GM21825 (cell line): ENCODE results near the gene PPP1R9A.

Experiments
- ATAC-seq: cut with Tn5 transposase; IDR thresholded peaks from one replicate; pipeline ENCODE4 v1.9.1; 2021; ENCODE audit warnings: mild to moderate bottlenecking, moderate library complexity; ENCODE audit not compliant: unreplicated experiment

PPP1R9A gene

DNA sequence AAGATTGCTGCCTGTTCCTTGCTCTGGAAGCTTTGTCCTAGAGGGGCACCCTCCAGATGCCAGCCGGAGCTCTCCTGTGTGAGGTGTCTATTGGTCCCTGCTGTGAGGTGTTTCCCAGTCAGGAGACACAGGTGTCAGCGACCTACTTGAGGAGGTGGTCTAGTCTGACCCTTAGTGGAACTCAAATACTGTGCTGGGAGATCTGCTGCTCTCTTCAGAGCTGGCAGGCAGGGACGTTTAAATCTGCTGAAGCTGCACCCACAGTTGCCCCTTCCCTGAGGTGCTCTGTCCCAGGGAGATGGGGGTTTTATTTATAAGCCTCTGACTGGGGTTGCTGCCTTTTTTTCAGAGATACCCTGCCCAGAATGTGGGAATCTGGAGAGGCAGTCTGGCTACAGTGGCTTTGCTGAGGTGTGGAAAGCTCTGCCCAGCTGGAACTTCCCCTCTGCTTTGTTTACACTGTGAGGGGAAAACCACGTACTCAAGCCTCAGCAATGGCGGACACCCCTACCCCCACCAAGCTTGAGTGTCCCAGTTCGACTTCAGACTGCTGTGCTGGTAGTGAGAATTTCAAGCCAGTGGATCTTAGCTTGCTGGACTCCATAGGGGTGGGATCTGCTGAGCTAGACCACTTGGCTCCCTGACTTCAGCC lies 119.2 kb downstream of the PPP1R9A start:
- ATAC-seq = no peak

DNA sequence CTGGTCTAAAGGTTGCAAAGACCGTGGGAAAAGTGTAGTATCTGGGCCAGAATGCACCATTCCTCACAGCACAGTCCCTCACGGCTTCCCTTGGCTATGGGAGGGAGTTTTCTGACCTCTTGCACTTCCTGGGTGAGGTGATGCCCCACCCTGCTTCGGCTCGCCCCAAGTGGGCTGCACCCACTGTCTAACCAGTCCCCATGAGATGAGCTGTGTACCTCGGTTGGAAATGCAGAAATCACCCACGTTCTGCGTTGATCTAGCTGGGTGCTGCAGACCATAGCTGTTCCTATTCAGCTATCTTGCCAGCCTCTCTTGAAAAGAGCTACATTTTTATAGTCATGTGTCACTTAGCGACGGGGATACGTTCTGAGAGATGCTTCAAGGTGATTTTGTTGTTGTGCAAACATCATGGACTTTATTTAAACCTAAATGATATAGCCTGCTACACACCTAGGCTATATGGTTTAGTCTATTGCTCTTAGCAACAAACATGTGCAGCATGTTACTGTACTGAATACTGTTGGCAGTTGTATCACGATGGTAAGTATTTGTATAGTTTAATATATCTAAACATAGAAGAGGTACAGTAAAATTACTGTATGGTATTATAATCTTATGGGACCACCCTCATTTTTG lies 120.0 kb downstream of the PPP1R9A start:
- ATAC-seq = no peak

DNA sequence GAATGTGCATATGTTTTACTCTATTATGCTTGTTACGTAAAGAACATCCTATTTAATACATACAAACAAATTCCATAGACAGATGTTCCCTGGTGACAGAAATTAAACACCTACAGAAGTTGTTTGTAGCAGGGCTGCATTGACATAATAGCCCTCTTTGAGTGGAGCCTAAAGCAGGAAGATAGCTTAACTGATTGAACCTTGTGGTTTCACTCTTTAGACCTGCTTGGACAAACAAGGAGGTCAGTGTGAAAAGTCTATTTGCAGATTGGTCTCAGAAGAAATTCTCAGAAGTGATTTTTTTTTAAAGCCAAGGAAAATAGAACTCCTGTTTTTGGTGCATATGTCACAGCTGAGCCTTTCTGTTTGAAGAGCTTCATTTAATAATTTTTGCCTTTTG lies 121.3 kb downstream of the PPP1R9A start:
- ATAC-seq = no peak

DNA sequence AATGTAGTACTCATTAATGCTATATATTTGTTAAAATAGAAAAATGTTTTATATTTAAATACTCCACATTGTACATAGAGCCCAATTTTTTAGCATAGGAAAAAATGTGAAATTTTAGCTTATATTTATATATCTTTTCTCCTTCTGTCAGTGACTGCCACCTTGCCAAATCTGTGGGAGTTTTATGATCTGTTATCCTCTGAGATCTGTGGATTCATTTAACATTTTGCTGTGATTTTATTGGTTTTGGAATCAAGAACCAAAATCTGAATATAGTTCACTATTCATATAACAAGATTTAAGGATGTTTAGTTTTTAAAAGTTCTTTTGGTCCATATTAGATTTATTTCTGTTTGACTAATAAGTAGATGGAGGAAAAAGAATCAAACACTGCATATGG lies 127.9 kb downstream of the PPP1R9A start:
- ATAC-seq = no peak

DNA sequence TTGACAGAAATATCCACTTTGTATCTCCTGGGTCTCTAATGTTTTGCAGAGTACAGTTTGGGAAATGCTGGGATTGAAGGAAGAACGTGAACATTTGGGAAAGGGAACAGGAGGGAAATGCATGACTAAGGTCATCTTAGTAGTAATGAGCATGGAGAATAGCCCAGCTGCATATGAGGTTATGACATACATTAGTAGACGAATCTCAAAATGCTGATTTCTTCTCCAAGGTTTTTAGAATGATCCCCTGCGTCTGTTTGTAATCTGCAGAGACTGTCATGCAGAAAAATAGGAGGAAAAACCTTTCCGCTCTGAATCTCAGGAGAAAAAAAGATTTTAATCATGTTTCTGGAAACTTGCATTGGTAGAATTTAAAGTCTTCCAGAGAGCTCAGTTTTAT lies 133.6 kb downstream of the PPP1R9A start:
- ATAC-seq = no peak

DNA sequence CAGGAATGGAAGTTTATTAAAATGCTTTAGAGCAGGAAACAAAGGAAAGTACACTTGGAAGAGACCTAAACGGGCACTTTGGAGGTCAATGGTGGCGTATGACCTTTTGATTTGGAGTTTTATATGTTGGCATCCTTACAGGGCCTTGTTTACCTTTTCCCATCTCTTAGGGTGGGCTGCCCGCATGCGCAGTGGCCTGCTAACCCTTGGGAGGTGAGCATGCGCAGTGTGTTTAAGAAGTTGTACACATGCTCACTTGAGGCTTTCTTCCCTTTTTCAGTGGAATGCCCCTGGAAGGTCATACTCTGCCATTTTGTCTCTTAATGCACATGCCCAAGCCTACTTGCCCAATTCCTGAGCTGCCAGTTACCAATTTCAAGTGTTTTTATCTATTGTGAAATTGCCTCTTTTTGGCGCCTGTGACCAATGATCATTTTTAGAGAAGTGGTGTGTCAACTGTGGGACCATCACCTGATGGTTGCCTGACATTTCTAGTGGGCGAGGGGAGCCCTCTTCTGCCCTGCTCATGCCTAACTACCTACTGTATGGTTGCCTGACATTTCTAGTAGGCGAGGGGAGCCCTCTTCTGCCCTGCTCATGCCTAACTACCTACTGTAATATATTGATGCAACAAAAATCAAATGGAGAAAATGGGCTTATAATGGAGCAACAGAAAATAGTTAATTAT lies 138.0 kb downstream of the PPP1R9A start:
- ATAC-seq = no peak

DNA sequence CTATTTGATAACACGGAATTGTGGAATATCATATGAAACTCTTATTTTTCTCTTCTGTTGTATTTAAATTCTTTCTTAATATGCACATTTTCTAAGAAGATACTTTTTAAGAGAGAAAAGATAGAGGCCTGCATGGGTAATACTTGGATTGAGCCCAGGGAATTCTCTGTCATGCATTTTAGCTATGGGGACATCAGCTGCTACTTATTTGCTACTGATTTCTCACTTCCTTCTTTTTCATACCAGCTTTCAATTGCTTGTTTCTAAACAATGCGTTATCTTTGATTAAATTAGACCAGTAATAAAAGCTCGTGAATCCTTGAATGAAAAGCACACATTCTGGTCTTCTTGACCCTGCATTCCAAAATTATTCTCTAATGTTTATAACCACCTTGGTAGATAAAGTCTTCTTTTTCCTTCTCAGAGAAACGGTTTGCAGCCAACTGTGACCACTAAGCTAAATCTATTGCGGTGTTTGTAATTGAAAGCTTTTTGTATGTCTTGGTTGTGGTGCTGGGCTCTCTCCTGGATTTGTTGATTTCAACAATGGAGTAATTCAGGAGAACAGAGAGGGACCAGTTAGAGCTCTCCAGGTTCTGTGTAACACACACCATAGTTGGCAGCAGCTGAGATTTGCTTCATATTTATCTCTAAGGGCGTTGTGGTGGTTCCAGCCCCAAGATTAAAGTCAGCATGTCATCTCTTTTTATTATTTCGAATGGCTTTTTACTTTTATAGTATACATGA lies 139.3 kb downstream of the PPP1R9A start:
- ATAC-seq = no peak

DNA sequence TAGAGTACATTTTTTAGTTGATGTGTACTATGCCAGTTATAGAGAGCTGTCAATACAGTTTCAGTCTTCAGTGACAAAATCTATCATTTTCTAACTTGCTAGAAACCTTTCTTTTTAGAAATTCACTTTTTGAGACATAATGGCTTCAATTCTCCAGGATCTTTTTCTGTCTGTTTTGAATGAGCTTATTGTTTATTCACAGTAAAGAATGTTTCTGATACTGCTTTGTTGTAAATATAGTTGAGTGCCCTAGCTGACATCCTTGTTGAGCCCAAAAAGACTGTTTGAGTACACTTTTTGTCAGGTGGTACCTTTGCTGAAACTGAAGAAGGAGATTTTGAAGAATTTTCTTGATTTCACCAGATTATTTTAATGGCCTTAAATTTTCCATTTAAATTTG lies 139.9 kb downstream of the PPP1R9A start:
- ATAC-seq = no peak

DNA sequence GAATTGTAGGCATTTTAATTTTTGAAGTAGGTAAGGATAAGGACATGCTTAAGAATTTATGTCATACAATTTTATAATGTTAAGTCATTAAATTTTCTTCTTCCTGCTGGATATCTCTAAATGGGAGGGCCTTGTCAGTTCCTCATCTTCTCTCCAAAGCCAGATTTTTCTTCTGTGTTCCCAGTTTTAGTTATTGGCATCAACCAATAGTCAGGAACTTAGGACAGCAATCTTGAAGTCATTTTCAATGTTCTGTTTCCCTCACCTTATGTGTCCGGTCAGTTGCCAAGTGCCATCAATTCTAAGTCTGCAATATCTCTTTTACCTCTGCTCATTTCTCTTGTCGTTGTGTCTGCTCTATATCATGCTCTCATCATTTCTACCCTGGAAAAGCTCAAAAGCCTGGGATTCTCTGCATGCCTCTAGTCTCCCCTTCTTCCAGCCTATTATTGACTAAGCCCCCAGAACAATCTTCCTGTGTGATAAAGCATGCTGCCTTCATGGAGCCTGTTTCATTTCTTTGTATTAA lies 145.2 kb downstream of the PPP1R9A start:
- ATAC-seq = no peak

DNA sequence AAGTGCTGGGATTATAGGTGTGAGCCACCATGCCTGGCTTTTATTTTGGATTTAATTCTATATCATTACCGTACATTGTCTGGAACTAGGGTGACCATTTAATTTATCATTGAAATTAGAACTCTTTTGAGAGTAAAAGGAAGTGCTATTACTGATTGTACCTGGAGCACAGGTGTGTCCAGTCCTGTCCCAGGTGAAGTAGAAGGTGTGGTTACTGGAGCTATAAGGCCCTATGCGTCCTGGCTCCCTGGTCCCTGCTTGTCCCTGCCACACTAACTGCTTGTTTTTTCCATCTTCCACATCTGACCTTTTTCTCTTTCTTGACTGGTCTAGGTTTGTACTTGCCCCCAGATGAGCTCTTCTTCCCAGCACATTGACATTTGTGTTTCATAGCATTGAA lies 147.0 kb downstream of the PPP1R9A start:
- ATAC-seq = no peak

DNA sequence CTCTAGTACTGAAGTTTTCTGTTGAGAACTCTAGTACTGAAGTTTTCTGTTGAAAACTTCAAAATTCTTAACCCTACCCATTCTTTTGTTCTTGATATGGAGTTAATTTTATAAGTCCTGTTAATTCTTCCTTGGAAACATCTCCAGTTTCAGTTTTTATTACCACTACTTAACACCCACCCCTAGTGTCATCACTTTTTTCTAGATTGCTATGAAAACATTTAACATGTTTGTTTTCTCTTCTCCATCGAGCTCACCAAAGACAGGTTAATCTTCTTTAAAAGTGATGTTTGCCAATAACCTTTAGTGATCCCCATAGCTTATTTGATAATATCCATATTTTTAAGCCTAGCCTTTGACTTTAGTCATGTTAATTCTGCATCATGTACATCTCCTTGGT lies 147.9 kb downstream of the PPP1R9A start:
- no peak for ATAC-seq

DNA sequence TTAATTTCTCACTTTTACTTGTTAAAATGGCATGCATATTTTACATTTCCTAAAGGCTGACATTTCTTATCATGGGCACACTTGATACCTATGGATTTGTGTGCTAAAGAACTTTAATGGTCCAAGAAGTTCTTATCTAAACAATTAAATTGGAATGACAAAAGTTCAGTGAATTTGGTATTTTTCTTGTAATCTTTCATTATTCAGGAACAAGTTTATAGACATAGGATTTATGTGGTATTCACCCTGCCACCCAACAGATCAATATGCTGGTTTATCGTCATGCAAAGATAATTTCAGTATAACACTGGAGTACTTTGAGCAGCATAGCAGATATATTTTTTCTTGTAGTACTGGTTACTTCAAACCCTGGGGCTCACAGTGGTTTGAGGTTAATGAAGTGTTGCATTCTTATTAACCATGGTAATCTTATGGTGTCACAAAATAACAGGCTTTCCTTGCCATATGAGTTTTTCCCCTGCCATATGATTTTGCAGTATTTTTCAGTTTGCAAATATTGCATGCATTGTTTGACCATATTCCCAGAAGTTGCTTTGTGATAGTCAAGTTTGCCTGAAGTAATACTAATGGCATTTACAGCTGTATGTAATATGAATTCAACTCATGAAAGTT lies 148.8 kb downstream of the PPP1R9A start:
- ATAC-seq = no peak

DNA sequence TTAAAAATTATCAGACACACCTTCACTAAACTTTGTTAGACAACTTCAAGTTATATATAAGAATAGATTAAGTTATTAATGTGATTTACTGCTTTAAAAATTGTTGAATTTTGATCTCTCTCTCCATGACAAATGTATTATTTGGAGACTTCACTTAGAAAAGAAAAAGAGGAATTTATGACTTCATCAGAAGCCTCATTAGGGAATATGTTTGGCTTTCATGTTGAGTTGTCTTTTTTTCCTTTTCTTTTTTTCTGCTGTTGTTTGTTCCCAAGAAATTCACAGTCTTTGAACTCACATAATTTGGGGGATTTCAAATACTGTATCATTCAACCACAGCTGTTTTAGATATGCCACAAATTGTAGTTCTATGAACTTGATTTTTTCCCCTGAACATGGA lies 149.5 kb downstream of the PPP1R9A start:
- no peak for ATAC-seq

DNA sequence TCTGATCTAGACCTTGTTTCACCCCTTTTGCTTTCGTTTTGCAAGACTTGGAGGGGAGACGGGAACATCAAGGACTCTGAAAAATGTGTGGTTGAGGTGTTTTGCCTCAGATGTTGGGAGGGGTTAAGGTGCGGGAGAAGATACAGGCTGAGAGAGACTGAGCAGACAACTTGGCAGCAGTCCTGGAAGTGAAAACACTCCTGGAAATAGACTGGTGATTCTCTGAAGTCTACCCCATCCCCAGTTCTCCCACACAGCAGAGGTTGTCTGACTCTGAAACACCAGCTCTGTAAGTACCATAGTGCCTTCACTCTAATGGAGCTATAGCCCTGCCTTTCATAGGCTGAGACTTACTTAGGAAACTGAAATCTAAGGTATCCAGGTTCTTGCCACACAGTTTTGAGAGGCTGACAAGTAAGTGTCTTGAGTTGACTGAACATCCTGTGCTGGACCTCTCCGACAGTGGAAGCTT lies 152.5 kb downstream of the PPP1R9A start:
- no peak for ATAC-seq

DNA sequence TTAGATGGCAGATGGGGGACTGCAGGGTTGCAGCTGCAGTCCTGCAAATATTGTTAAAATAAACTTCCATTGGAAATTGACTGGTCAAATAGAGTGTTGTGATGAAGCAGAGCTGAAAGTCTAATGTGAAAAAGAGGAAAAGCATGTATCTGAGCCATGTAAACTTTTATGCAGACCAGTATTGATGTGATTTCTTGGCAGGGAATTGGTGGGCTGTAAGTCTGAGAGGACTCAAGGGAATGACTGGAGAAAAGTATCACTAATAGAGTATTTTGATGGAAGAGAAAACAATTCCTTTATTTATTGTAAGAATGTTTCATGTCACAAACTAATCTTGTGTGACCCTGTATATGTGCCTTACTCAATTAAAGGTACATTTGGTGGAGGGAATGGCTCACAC lies 155.5 kb downstream of the PPP1R9A start:
- no peak for ATAC-seq

DNA sequence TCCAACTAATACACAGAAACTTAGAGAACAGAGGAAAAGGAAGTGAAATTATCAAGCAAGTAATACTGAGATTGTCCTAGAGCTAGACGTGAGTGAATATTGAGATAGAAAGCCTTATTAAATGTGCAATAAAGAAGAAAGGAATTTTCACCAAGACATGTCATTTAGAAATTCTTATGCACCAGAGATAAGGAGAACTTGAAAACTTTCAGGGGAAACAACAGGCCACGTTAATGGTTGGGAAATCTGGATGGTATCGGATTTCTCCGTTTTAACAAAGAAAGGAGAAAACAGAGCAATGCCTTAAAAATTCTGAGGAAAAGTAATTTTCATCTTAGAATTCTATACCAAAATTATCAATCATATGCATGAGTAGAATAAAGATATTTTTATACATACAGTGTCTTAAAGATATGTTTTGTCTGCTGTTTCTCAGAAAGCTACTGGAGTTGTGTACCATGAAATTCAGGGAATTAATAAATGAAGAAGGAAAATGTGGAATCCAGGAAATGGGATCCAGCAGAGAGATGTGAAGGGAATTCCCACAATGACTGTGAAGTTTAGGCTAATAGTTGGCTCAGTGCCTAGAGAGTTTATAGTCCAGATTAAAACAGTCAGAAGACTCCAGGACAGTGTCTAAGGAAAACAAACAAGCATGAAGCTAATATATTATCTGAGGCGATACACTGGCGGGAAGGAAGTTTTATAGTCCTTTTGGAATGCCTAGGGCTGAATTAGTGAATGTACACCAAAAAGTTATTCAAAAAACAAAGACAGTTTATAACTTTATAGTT lies 159.5 kb downstream of the PPP1R9A start:
- ATAC-seq = no peak

DNA sequence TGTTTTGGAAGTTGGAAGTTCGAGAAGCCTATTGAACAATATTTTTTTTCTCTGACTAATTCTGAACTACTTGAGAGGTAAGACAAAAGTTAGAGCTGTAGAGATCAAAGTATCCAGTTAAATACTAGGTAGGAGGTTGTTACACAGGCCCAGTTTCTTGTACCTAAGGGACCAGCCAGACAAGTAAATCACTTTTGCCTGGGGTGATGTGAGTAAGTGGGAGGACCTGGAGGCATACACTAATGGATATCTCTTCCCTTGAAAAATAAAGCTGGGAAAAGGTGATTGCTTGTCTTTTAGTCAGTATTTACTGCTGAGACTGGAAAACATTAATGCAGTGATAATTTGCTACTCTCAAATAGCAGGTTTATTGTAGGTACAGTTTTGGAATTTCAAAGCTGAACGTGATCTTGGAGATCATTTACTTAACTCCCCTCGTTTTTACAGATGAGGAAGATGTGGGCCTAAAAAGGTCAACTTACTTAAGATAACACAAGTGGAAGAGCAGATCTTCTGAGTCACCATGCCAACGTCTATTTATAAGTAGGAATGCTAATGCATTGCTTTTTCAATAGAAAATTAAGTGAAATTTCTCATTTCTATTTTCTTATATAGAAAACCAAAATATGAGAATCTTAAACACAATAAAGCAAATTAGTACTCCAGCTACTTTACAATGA lies 181.3 kb downstream of the PPP1R9A start:
- ATAC-seq = no peak

DNA sequence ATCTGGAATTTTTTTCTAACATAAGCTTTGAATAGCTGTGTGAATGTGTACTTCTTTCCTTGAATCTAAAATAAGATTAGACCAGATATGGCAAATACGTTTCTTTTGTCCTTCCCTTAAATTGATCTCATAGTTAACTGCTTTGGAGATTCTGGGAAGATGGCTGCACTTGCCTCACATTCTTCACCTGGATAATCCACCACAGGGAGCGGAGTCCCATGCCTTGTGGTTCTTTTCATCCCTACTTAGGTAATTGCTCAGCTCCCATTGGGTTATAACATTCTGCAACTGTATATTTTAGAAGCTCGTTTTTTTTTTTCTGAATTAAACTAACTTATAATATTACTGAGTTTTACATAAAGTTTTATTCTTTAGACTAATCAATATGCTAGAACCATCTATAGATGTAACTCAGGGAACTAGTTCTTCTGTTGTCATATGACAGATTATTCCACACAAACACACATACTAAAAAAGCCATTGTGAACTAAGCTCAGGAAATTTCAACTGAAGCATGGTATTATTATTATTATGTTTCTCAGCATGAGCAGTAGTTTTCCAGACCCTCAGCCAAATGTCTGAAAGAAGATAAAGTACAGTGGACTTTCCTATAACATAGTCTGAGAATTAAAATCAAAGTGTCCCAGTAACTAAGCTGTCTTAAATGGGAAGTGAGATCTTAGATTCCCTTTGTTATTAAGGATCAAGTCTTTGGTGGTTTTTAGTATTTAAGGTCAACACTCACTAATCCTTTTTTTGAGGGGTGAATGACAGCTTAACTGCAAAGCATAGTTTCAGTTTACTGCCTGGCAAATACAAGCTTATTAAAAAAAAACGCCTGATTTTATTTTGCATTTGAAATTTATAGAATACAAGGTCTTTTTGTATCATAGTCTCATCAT lies 182.3 kb downstream of the PPP1R9A start:
- ATAC-seq = no peak
